ENCODE results near the gene CPM. TPM values are rescaled to one million over a fixed set of nuclear protein-coding genes. Genes with fewer than 3 reads are reported as not detected.

Gene CPM
- total and polyA plus RNA-seq, 10 of the 15 experiments (the other 5 are each of a cell fraction or from before 2014, with no cell fraction given): 0.06 to 1.7 (median 0.41) TPM

GRCh38 chr12:68980476-68981212, 47.7 kb upstream of the CPM start:
- SMC1A ChIA-PET (ENCODE audit: uncharacterized antibody, unreplicated experiment): interaction anchor here (0.6 kb wide), 1 partner anchor 20 kb away, joined by 3 read pairs; no protein-coding TSS in a partner anchor
- CTCF ChIA-PET: no interaction called here

GRCh38 chr12:68978678-68979077, 45.7 kb upstream of the CPM start:
- H3K27me3 ChIP-seq (replicated peaks in 1 of 2; ENCODE audit: control insufficient read depth in 2 of 2, insufficient read depth in 2 of 2, low read length in 1 of 2): no peaks in the 10 kb centered on the region
- no peak overlapping the region for H3K4me2 ChIP-seq (ENCODE audit: control insufficient read depth, insufficient read depth)
- no peaks in the 10 kb centered on the region for H4K20me1 ChIP-seq (ENCODE audit: control insufficient read depth, insufficient read depth)
- no peak overlapping the region for H2AFZ ChIP-seq (ENCODE audit: control insufficient read depth, low read depth, low read length)
- H3K27ac ChIP-seq (ENCODE audit: control insufficient read depth, insufficient read depth): no peak overlapping the region
- H3K4me3 ChIP-seq: no peak overlapping the region
- ChIA-PET SMC1A (ENCODE audit: uncharacterized antibody, unreplicated experiment) (no interaction called here), RAD21 (ENCODE audit: unreplicated experiment) (interaction anchor here (0.5 kb wide), 1 partner anchor 40 kb away, joined by 3 read pairs; no protein-coding TSS in a partner anchor), POLR2A (no interaction called here), CTCF (no interaction called here)
- no peaks in the 10 kb centered on the region for H3K4me1 ChIP-seq (ENCODE audit: control insufficient read depth, insufficient read depth, low read length)
- FAIRE-seq (no peak), DNase-seq (ENCODE audit: low read depth, low spot score) (no peak), ATAC-seq (no peak)
- H3K79me2 ChIP-seq (ENCODE audit: control insufficient read depth, insufficient read depth, low read length): no peaks in the 10 kb centered on the region
- in situ Hi-C loops (cut with MboI): no loop called here
- H3K36me3 ChIP-seq (ENCODE audit: control insufficient read depth in 2 of 2, insufficient read depth in 2 of 2, low read length in 1 of 2): no peaks in the 10 kb centered on the region
- no peak overlapping the region for H3K9ac ChIP-seq (ENCODE audit: control insufficient read depth, insufficient read depth, low read length)
- no TSS peak for BruUV-seq (replicated peaks)
- intact Hi-C loops (cut with micrococcal nuclease; ENCODE audit: unreplicated experiment): no loop called here
- peaks cover 2% of the 10 kb centered on the region; the same call in 2 of the 3 replicates for H3K9me3 ChIP-seq (replicated peaks; ENCODE audit: control insufficient read depth, insufficient read depth, low read length)
- TF ChIP-seq DPF2 (IDR thresholded peaks at IDR 0.05): no peak
- no peak for TF ChIP-seq CEBPZ (IDR thresholded peaks at IDR 0.05; ENCODE audit: low read depth, low read length)
- TF ChIP-seq ASH2L (IDR thresholded peaks at IDR 0.05; ENCODE audit: borderline replicate concordance, low read depth): no peak
- no peak for TF ChIP-seq MTA3 (IDR thresholded peaks at IDR 0.05; ENCODE audit: borderline replicate concordance, low read length)
- no peak for TF ChIP-seq LARP7 (IDR thresholded peaks at IDR 0.05)
- 40% methylated on average over 2 of the region's 2 CpGs for WGBS (ENCODE audit: insufficient coverage, insufficient replicate concordance, low lambda C conversion rate, missing lambda C conversion rate)

More at GRCh38 chr12:68980476-68981212, 47.7 kb upstream of the CPM start:
- 26% methylated on average over 10 of the region's 10 CpGs for WGBS (ENCODE audit: insufficient coverage, insufficient replicate concordance, low lambda C conversion rate, missing lambda C conversion rate)
- no peak for ATAC-seq
- TF ChIP-seq CHD2 (IDR thresholded peaks at IDR 0.05; ENCODE audit: borderline replicate concordance, low read depth, low read length) (no peak), RBBP5 (conservative IDR thresholded peaks at IDR 0.05) (no peak)
- Histone ChIP-seq H3K36me3 (ENCODE audit: control insufficient read depth in 2 of 2, insufficient read depth in 2 of 2, low read length in 1 of 2) (no peaks in the 10 kb centered on the region), H3K79me2 (ENCODE audit: control insufficient read depth, insufficient read depth, low read length) (no peaks in the 10 kb centered on the region), H3K27ac (ENCODE audit: control insufficient read depth, insufficient read depth) (no peak overlapping the region), H4K20me1 (ENCODE audit: control insufficient read depth, insufficient read depth) (no peaks in the 10 kb centered on the region), H3K9ac (ENCODE audit: control insufficient read depth, insufficient read depth, low read length) (no peak overlapping the region), H3K27me3 (replicated peaks in 1 of 2; ENCODE audit: control insufficient read depth in 2 of 2, insufficient read depth in 2 of 2, low read length in 1 of 2) (no peaks in the 10 kb centered on the region), H3K4me1 (ENCODE audit: control insufficient read depth, insufficient read depth, low read length) (no peaks in the 10 kb centered on the region), H3K4me2 (ENCODE audit: control insufficient read depth, insufficient read depth) (no peak overlapping the region), H3K4me3 (no peak overlapping the region), H2AFZ (ENCODE audit: control insufficient read depth, low read depth, low read length) (no peak overlapping the region), H3K9me3 (replicated peaks; ENCODE audit: control insufficient read depth, insufficient read depth, low read length) (peaks cover 2% of the 10 kb centered on the region; the same call in 2 of the 3 replicates)
- in situ Hi-C loops (cut with MboI): no loop called here
- intact Hi-C loops (cut with micrococcal nuclease; ENCODE audit: unreplicated experiment): no loop called here
- FAIRE-seq: no peak
- BruUV-seq (replicated peaks): no TSS peak
- RAD21 ChIA-PET (ENCODE audit: unreplicated experiment): no interaction called here
- POLR2A ChIA-PET: no interaction called here
- DNase-seq (ENCODE audit: low read depth, low spot score): no peak

All from GM12878 (cell line).